Esophagus (tissue), 2 donors: ENCODE data around the gene IPO4. TPM values are rescaled to one million over a fixed set of nuclear protein-coding genes. Genes with fewer than 3 reads are reported as not detected.
A peak's percentile ranks its signal among the peaks of the same experiment; 100 is the strongest.

ENCODE experiments used
- H3K27ac ChIP-seq, 2 donors: one replicate each; pipeline ENCODE4 v1.5.1; 2013; ENCODE audit warnings: low read depth in 2 of 2, mild to moderate bottlenecking in 2 of 2, inconsistent platforms in 1 of 2, low read length in 1 of 2, moderate library complexity in 1 of 2
- H3K27me3 ChIP-seq, 2 donors: one replicate each; pipeline ENCODE4 v1.6.1; 2013; ENCODE audit warnings: low read length in 2 of 2, control low read depth in 1 of 2, mild to moderate bottlenecking in 1 of 2; ENCODE audit not compliant: insufficient read depth in 2 of 2, control insufficient read depth in 1 of 2
- H3K36me3 ChIP-seq, 2 donors: one replicate each; pipeline ENCODE4 v1.6.1; 2013; ENCODE audit warnings: low read length in 1 of 2; ENCODE audit not compliant: control insufficient read depth in 2 of 2, insufficient read depth in 2 of 2
- H3K4me1 ChIP-seq, 2 donors: one replicate each; pipeline ENCODE4 v1.6.1; 2013; ENCODE audit warnings: low read length in 1 of 2; ENCODE audit not compliant: control insufficient read depth in 2 of 2, insufficient read depth in 2 of 2
- H3K4me3 ChIP-seq, 2 donors: one replicate each; pipeline ENCODE4 v1.5.1; 2013; ENCODE audit warnings: low read length in 2 of 2, mild to moderate bottlenecking in 2 of 2, low read depth in 1 of 2, moderate library complexity in 1 of 2
- H3K9me3 ChIP-seq, 2 donors: one replicate each; pipeline ENCODE4 v1.6.1; 2013; ENCODE audit warnings: mild to moderate bottlenecking in 2 of 2, low read depth in 1 of 2, low read length in 1 of 2, moderate library complexity in 1 of 2; ENCODE audit not compliant: control insufficient read depth in 2 of 2, insufficient read depth in 1 of 2
- WGBS, 2 donors: extraction: QIAGEN DNeasy Blood & Tissue Kit; methylation state at CpG; one replicate each; pipeline ENCODE4 v1.1.7; 2013; 5-methylcytosine and 5-hydroxymethylcytosine counted together
- polyA plus RNA-seq, 2 donors: library from polyadenylated mRNA; stranded (reverse); fragments of 200-250 nt; gene quantifications; one replicate each; pipeline ENCODE4 v1.2.3, GENCODE V29; 2013
- donor health status: healthy with polysubstance abuse.
- donor health status: Bipolar disorder and iron deficiency.

The IPO4 gene
- polyA plus RNA-seq, 2 donors: 12.3 to 23.5 TPM

DNA sequence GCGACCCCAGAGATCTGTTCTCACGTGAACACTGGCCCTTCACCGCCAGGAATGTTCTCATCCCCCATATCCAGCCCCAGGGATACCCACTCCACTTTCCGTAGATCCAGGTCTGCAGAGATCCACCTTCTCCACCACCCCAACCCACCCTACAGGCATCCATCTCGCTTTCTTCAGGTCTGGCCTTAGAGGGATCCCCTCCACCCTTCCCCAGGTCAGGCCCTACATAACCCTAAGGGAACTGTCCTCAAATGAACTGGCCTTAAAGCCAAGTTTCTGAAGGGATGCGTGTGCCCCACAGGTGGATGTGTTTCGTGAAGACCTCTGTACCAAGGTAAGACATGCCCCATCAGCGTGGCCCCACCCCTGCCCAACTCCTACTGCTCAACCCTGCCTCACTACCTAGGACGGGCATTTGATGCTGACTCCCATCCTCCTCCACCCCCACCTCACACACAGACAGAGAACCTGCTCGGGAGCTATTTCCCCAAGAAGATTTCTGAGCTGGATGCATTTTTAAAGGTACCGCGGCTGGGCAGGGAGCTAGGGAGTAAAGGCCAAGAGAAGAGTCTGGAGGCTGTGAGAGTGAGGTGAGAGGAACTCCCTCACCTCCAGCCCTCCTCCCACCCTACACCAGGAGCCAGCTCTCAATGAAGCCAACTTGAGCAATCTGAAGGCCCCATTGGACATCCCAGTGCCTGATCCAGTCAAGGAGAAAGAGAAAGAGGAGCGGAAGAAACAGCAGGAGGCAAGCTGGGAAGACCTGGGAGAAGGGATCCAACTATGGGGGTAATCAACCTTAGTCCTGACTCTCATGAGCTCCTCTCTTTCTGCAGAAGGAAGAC lies 51.7 kb downstream of the IPO4 start:
- peaks cover 3 to 14% of the 10 kb centered on the region in 2 donors for H3K36me3 ChIP-seq
- peak overlapping the region; percentile 81 to 87 for H3K27ac ChIP-seq
- 25% methylated on average over 13 of the region's 13 CpGs for WGBS, 2 donors
- H3K27me3 ChIP-seq: no peaks in the 10 kb centered on the region
- H3K4me1 ChIP-seq: peaks cover 8 to 15% of the 10 kb centered on the region in 2 donors
- peak overlapping the region; percentile 63 to 94 for H3K4me3 ChIP-seq
- no peaks in the 10 kb centered on the region for H3K9me3 ChIP-seq

DNA sequence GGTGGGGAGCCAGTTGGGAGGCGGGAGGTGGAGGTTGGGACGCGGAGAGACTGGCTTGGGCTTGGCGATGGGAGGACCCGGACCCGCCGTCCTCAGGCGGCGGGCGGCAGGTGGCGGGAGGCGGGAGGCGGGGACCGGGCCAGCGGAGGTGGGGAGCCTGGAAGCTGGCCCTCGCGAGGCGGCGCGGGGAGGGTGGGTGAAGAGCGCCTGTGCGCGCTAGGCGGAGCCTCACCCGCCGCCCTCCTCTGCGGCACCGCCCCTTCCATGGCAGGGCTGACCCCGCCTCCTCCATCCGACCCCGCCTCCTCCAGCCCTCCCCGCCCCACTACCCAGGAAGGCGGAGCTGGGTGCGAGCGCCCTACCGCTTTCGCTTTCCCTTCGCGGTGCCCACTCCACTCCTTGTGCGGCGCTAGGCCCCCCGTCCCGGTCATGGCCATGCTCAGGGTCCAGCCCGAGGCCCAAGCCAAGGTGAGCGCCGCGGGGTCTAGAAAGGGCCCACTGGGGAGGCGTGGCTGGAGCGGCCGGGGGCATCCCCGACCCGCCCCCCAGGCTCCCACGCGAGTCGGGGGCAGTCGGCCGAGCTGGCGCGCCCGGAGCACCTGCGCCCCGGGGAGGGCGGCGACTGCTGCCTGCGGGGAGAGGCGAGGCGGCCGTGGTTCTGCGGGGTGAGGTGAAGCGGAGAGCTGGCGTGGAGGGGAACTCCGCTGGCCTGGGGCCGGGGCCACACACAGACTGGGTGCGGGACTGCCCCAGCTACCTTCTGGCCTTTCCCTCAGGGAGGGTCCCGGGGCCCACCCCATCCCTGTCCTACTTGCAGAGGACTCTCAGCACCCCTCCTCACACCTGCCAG lies 52.6 kb downstream of the IPO4 start, which contains the start of gene PSME1:
Gene PSME1 (plus strand): TSS at position 361 of the 850 bp plus-strand sequence. CDS start 69 bp downstream, at position 430.
- peak within 1 kb of the TSS; percentile 81 to 87 for H3K27ac ChIP-seq
- WGBS, 2 donors: 0 to 1% methylated on average over 28 to 75 of the region's 75 CpGs
- no peaks in the 10 kb centered on the region for H3K9me3 ChIP-seq
- H3K4me3 ChIP-seq: peak within 1 kb of the TSS; percentile 63 to 94
- H3K36me3 ChIP-seq: peaks cover 3 to 14% of the 10 kb centered on the region in 2 donors
- H3K4me1 ChIP-seq: peaks cover 13 to 15% of the 10 kb centered on the region in 2 donors
- no peaks in the 10 kb centered on the region for H3K27me3 ChIP-seq

DNA sequence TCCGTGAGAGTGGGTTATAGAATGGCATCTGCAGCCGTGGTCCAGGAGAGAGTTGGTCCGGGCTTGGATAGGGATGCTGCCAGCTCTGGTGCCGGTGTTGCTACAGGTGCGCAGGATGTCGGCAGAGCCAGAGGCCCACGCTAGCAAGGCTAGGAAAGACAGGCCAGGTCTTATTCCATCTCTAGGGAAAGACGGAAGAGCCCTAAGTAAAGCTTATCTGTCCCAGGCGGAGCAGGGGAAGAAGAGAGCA lies 53.1 kb downstream of the IPO4 start:
- WGBS, 2 donors: 3 to 7% methylated on average over 9 of the region's 9 CpGs
- Histone ChIP-seq H3K4me1 (peaks cover 13 to 15% of the 10 kb centered on the region in 2 donors), H3K9me3 (no peaks in the 10 kb centered on the region), H3K27me3 (no peaks in the 10 kb centered on the region), H3K4me3 (peak overlapping the region; percentile 44 to 63), H3K36me3 (peaks cover 3 to 14% of the 10 kb centered on the region in 2 donors), H3K27ac (peak overlapping the region; percentile 63 to 84)

DNA sequence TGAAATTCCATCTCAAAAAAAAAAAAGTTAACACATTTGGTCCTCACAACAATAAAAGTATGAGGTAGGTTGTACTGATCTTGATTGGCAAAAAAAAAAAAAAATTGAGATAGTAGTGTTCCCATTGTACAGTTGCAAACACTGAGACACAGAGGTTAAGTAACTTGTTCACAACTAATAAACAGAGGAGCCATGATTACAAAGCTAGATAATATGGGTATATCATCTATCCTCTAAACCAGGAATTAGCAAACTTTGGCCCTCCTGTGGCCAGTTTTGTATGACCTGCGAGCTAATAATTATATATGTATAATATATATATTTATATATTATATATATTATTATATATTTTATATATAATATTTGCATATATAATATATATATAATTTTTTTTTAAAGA lies 54.9 kb downstream of the IPO4 start:
- peaks cover 2 to 11% of the 10 kb centered on the region in 2 donors for H3K36me3 ChIP-seq
- WGBS, 2 donors: 89 to 95% methylated on average over 1 of the region's 1 CpG
- no peak overlapping the region for H3K27ac ChIP-seq
- H3K4me3 ChIP-seq: no peak overlapping the region
- peaks cover 5 to 13% of the 10 kb centered on the region in 2 donors for H3K4me1 ChIP-seq
- no peaks in the 10 kb centered on the region for H3K27me3 ChIP-seq
- H3K9me3 ChIP-seq: no peaks in the 10 kb centered on the region

DNA sequence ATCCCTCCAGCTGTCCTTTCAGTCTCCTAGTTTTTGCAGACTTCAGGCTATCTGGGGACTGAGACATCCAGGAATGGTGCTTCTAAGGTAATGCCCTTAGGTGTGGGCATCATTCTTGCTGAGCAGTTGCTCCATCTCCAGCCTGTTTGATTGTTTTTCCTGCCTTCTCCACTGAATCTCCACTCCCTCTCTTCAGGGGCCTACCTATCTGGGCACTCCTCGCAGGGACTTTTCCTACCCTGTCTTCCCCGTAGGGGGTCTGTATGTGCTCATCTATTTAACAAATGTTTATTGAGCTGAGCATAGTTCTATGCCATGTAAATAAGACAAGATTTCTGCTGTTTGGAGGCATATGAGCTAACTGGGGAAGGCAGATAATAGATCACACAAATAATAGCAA lies 55.6 kb downstream of the IPO4 start:
- Histone ChIP-seq H3K4me1 (peaks cover 5 to 13% of the 10 kb centered on the region in 2 donors), H3K27me3 (no peaks in the 10 kb centered on the region), H3K4me3 (no peak overlapping the region), H3K9me3 (no peaks in the 10 kb centered on the region), H3K27ac (no peak overlapping the region), H3K36me3 (peaks cover 0 to 5% of the 10 kb centered on the region in 2 donors)
- 92 to 97% methylated on average over 2 of the region's 2 CpGs for WGBS, 2 donors

DNA sequence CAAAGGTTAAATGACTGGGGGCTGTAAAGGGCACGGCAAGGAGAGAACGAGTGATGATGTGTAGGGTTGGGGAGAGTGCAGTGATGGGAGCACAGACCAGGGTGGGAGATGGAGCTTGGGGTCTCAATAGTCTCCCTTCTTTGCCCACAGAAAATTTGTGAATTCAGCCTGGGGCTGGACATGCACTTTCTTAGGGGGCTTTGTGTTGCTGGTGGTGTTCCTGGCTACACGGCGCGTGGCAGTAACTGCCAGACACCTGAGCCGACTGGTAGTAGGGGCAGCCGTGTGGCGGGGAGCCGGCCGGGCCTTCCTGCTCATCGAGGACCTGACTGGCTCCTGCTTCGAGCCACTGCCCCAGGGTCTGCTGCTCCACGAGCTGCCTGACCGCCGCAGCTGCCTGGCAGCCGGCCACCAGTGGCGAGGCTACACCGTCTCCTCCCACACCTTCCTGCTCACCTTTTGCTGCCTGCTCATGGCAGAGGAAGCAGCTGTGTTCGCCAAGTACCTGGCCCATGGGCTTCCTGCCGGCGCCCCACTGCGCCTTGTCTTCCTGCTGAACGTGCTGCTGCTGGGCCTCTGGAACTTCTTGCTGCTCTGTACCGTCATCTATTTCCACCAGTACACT lies 56.4 kb downstream of the IPO4 start:
- WGBS, 2 donors: 52 to 58% methylated on average over 24 of the region's 24 CpGs
- no peaks in the 10 kb centered on the region for H3K9me3 ChIP-seq
- no peaks in the 10 kb centered on the region for H3K27me3 ChIP-seq
- H3K4me1 ChIP-seq: peaks cover 5 to 7% of the 10 kb centered on the region in 2 donors
- H3K27ac ChIP-seq: no peak overlapping the region
- no peak overlapping the region for H3K4me3 ChIP-seq
- H3K36me3 ChIP-seq: no peaks in the 10 kb centered on the region

DNA sequence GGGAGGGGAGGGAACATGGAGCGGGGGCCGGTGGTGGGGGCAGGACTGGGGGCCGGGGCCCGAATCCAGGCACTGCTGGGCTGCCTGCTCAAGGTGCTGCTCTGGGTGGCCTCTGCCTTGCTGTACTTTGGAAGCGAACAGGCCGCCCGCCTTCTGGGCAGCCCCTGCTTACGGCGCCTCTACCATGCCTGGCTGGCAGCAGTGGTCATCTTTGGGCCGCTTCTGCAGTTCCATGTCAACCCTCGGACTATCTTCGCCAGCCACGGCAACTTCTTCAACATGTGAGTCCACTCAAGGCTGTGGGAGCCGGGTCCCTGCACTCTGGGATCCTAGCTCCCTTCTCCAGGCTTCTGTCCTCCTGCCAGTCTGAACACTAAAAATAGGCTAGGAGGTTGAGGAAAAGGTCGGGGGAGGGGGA lies 57.1 kb downstream of the IPO4 start:
- H3K4me1 ChIP-seq: peaks cover under 1 to 5% of the 10 kb centered on the region in 2 donors
- H3K36me3 ChIP-seq: no peaks in the 10 kb centered on the region
- H3K9me3 ChIP-seq: no peaks in the 10 kb centered on the region
- no peak overlapping the region for H3K27ac ChIP-seq
- 75 to 86% methylated on average over 15 of the region's 15 CpGs for WGBS, 2 donors
- H3K27me3 ChIP-seq: no peaks in the 10 kb centered on the region
- H3K4me3 ChIP-seq: no peak overlapping the region

DNA sequence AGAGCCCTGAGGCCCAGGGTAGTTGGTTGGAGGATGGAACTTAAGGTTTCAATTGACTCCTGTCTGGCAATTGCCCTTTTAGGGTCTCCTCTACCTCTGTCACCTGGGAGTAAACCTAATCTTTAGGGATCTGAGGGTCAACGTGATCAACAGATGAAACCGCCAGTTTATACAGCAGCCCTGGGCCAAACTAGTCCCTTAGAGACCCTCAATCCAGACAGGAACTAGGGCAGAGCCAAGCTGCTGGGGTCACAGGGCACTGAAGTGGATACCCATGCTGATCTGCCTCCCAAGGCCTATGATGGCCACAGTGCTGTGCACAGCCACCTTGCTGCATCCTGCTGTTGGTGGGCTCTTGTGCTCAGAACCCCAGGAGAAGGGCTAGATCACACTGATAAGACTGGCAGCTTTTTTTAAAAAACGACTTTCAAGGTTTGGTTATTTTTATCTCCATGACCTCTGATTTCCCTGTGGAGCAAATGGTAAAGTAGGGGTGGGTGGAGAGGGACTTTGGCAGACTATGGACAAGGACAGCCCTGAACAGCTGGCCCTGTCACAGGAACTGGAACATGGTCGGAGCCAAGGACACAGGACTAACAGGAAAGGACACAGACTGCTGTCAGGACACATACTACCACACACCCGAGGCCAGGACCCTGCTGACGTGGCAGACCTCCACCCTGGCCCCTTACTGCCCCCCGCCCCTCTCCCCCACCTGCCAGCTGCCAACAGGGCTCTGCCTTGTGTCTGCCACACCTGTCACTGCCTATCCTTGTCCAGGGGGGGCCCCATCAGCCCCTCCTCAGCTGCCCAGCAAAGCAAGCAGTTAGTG lies 57.7 kb downstream of the IPO4 start:
- 55 to 67% methylated on average over 7 of the region's 7 CpGs for WGBS, 2 donors
- Histone ChIP-seq H3K27me3 (no peaks in the 10 kb centered on the region), H3K9me3 (no peaks in the 10 kb centered on the region), H3K4me1 (peaks cover 0 to 5% of the 10 kb centered on the region in 2 donors), H3K36me3 (no peaks in the 10 kb centered on the region), H3K4me3 (no peak overlapping the region), H3K27ac (no peak overlapping the region)

DNA sequence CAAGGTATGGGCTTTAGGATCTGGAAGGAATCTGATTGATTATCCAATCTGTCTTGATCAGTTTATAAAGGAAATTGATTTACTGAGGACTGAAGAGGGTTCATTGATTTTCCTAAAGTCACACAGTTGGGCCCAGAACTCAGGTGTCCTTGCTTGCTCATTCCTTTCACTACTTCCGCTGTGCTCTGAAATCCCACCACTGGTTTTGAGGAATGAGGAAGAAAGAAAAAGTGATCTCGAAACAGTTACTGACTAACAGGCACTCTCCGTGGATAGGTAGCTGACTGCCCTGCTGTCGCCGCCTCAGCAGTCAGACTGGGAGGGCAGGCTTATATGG lies 58.3 kb downstream of the IPO4 start, which contains the start of gene FITM1:
Gene FITM1 (plus strand): TSS at position 280 of the 337 bp plus-strand sequence. CDS start 905 bp downstream, outside the sequence.
- Histone ChIP-seq H3K4me3 (no peak within 1 kb of the TSS), H3K9me3 (no peaks in the 10 kb centered on the region), H3K27me3 (no peaks in the 10 kb centered on the region), H3K27ac (no peak within 1 kb of the TSS), H3K4me1 (peaks cover 0 to 5% of the 10 kb centered on the region in 2 donors), H3K36me3 (no peaks in the 10 kb centered on the region)
- WGBS, 2 donors: 91 to 93% methylated on average over 5 of the region's 5 CpGs
